A549 (cell line): ENCODE data around the gene ERGIC1. TPM values are rescaled to one million over a fixed set of nuclear protein-coding genes. Genes with fewer than 3 reads are reported as not detected.

Source experiments
- ATAC-seq, 2 experiments: fragments of 200-7000 bp in 1 of 2; fragments of >200 bp in 1 of 2; cut with Nextera tagmentation in 1 of 2; cut with Tn5 transposase in 1 of 2; 3 replicates each; pipeline versions ENCODE4 v1.8.0 to v1.9.1; 2018 to 2020; ENCODE audit warnings: mild to moderate bottlenecking in 1 of 2, moderate library complexity in 1 of 2
- CTCF ChIA-PET: fragments of 300-600 bp; sonication (Branson Sonifier 250); formaldehyde crosslinking; extraction: SDS; loops from one replicate; lab custom pipeline; 2021; ENCODE audit warnings: antibody characterized with exemption, inconsistent platforms; lab: Yijun Ruan, JAX
- POLR2A ChIA-PET: fragments of 350-600 bp; formaldehyde crosslinking; extraction: SDS; loops from one replicate; lab custom pipeline; 2021; ENCODE audit warnings: antibody characterized with exemption, inconsistent platforms; lab: Yijun Ruan, JAX
- DNase-seq, 2 experiments: peaks; one replicate each; pipeline versions ENCODE4 v3.0.0 to v3.0.0-alpha.2; 2011 to 2016; ENCODE audit warnings: low read depth in 1 of 2, low spot score in 1 of 2
- FAIRE-seq: peaks from 2 replicates; lab custom pipeline; 2011; peaks lifted over from hg19 to GRCh38; lab: Jason Lieb, UNC
- H3K27ac ChIP-seq, 2 experiments: fragments of >200 bp; sonication (Bioruptor Twin); formaldehyde crosslinking; 3 replicates each; pipeline ENCODE4 v1.5.1; 2016 to 2017
- H3K4me1 ChIP-seq: fragments of >200 bp; sonication (Bioruptor Twin); formaldehyde crosslinking; 3 replicates; pipeline ENCODE4 v1.6.1; 2016
- H3K4me2 ChIP-seq: fragments of >200 bp; sonication (Bioruptor Twin); formaldehyde crosslinking; 3 replicates; pipeline ENCODE4 v1.6.1; 2016
- H3K4me3 ChIP-seq: fragments of >200 bp; sonication (Bioruptor Twin); formaldehyde crosslinking; 3 replicates; pipeline ENCODE4 v1.5.1; 2016
- H3K9me3 ChIP-seq: fragments of >200 bp; sonication (Bioruptor Twin); formaldehyde crosslinking; 3 replicates; pipeline ENCODE4 v1.6.1; 2016
- BHLHE40 ChIP-seq: IDR thresholded peaks from 2 replicates; pipeline ENCODE4 v1.6.1; 2012; ENCODE audit warnings: low read depth, low read length, inconsistent platforms
- CHD4 ChIP-seq: fragments of 200-600 bp; sonication (generic); IDR thresholded peaks from 2 replicates; pipeline ENCODE4 v1.6.1; 2016; ENCODE audit warnings: antibody characterized with exemption, mild to moderate bottlenecking, borderline replicate concordance
- CTCF ChIP-seq: fragments of >200 bp; sonication (Bioruptor Twin); formaldehyde crosslinking; IDR thresholded peaks from 3 replicates; pipeline ENCODE4 v1.5.1; 2016
- ESRRA ChIP-seq: fragments of 150-350 bp; IDR thresholded peaks from 2 replicates; pipeline ENCODE4 v1.6.1; 2014; ENCODE audit warnings: mild to moderate bottlenecking, low read length, borderline replicate concordance
- FOSB ChIP-seq: fragments of 250-450 bp; sonication (Bioruptor Pico); IDR thresholded peaks from 2 replicates; pipeline ENCODE4 v1.5.0; 2020; ENCODE audit warnings: mild to moderate bottlenecking, moderate library complexity
- FOSL2 ChIP-seq, 2 experiments: fragments of 450-650 bp in 1 of 2; fragments of >200 bp in 1 of 2; sonication (Bioruptor Twin) in 1 of 2; formaldehyde crosslinking; IDR thresholded peaks; 2 replicates each; pipeline versions ENCODE4 v1.5.0 to v1.6.1; 2016 to 2020; ENCODE audit warnings: mild to moderate bottlenecking in 1 of 2, moderate library complexity in 1 of 2
- GATA3 ChIP-seq: IDR thresholded peaks from 2 replicates; pipeline ENCODE4 v1.6.1; 2012; ENCODE audit warnings: borderline replicate concordance
- HOXA7 ChIP-seq: fragments of 250-450 bp; sonication (Bioruptor Pico); IDR thresholded peaks from 2 replicates; pipeline ENCODE4 v1.5.0; 2020; ENCODE audit warnings: mild to moderate bottlenecking, moderate library complexity
- JUNB ChIP-seq: fragments of >200 bp; sonication (Bioruptor Twin); formaldehyde crosslinking; IDR thresholded peaks from 2 replicates; pipeline ENCODE4 v1.6.1; 2016
- MAZ ChIP-seq: fragments of 150-350 bp; IDR thresholded peaks from 2 replicates; pipeline ENCODE4 v1.6.1; 2014; ENCODE audit warnings: antibody characterized with exemption, low read depth, low read length, borderline replicate concordance
- NFE2L2 ChIP-seq: fragments of 150-350 bp; conservative IDR thresholded peaks from 2 replicates; pipeline ENCODE4 v1.6.1; 2014; ENCODE audit warnings: low read length
- POLR2A ChIP-seq: IDR thresholded peaks from 2 replicates; pipeline ENCODE4 v1.6.1; 2012; ENCODE audit warnings: mild to moderate bottlenecking, low read length
- RAD21 ChIP-seq, 2 experiments: fragments of >200 bp in 1 of 2; sonication (Bioruptor Twin) in 1 of 2; formaldehyde crosslinking in 1 of 2; IDR thresholded peaks in 1 of 2; conservative IDR thresholded peaks in 1 of 2; 2 replicates in 1 of 2; 3 replicates in 1 of 2; pipeline ENCODE4 v1.6.1; 2012 to 2018; ENCODE audit warnings: inconsistent platforms in 1 of 2
- RCOR1 ChIP-seq: fragments of 150-350 bp; IDR thresholded peaks from 2 replicates; pipeline ENCODE4 v1.6.1; 2014; ENCODE audit warnings: antibody characterized with exemption, low read length, low read depth
- RFX5 ChIP-seq: fragments of 450-650 bp; IDR thresholded peaks from 2 replicates; pipeline ENCODE4 v1.7.1; 2014; ENCODE audit warnings: antibody characterized with exemption, mild to moderate bottlenecking, moderate library complexity
- RNF2 ChIP-seq: fragments of 200-600 bp; sonication (generic); IDR thresholded peaks from 2 replicates; pipeline ENCODE4 v1.6.1; 2016; ENCODE audit warnings: low read depth, mild to moderate bottlenecking, antibody characterized with exemption, moderate library complexity, borderline replicate concordance
- ZFP36 ChIP-seq: fragments of 450-650 bp; IDR thresholded peaks from 2 replicates; pipeline ENCODE4 v1.6.1; 2014; ENCODE audit warnings: borderline replicate concordance; ENCODE audit not compliant: partially characterized antibody
- ZNF302 ChIP-seq: fragments of 250-450 bp; sonication (Bioruptor Pico); IDR thresholded peaks from 2 replicates; pipeline ENCODE4 v1.9.0; 2021; ENCODE audit warnings: inconsistent platforms, mild to moderate bottlenecking, moderate library complexity
- ZSCAN20 ChIP-seq: fragments of 250-450 bp; sonication (Bioruptor Pico); IDR thresholded peaks from 2 replicates; pipeline ENCODE4 v1.8.0; 2022; ENCODE audit warnings: mild to moderate bottlenecking, moderate library complexity
- WGBS: methylation state at CpG from one replicate; pipeline ENCODE4 v1.1.6; 2017; ENCODE audit errors: missing lambda C conversion rate; 5-methylcytosine and 5-hydroxymethylcytosine counted together
- polyA plus RNA-seq, 4 experiments: library from polyadenylated mRNA; depleted of rRNA in 3 of 4; stranded (reverse); fragments of >200 nt; fragmentation: RNase III in 1 of 4; extraction: RNeasy Plus Mini Kit Qiagen cat#74134 plus additional on column Dnase treatment in 1 of 4; gene quantifications; 2 replicates in 3 of 4; 3 replicates in 1 of 4; pipeline ENCODE4 v1.2.3, GENCODE V29; 2011 to 2017

Gene ERGIC1
- polyA plus RNA-seq, 2 of the 4 experiments (the other 2 are of a cell fraction), result 176 to 304 TPM

- TF ChIP-seq POLR2A (no peak), JUNB (no peak), BHLHE40 (no peak), CHD4 (no peak)
- ATAC-seq, result no peak
- Histone ChIP-seq H3K4me1 (peaks cover 75% of the 10 kb centered on the region), H3K4me3 (no peak overlapping the region), H3K4me2 (no peak overlapping the region), H3K9me3 (no peaks in the 10 kb centered on the region), H3K27ac (peak overlapping the region; percentile 16 to 69; a peak in 4 of 6 replicates)
- DNase-seq, result no peak
- CTCF ChIA-PET, result interaction anchor here (0.8 to 4.5 kb wide), 7 partner anchors 10 to 127 kb away, joined by 3 to 22 read pairs (median 4); partner anchors contain the start of gene DUSP1
- no peak for FAIRE-seq
- WGBS, result 86% methylated on average over 6 of the region's 6 CpGs
- POLR2A ChIA-PET, result interaction anchor here (2.8 kb wide), 1 partner anchor 71 kb away, joined by 13 read pairs; the partner anchor contains the start of gene DUSP1
Measured at GRCh38 chr5:172841256-172841655, 7.2 kb downstream of the ERGIC1 start.

- FAIRE-seq, result no peak
- 93% methylated on average over 18 of the region's 18 CpGs for WGBS
- ChIA-PET POLR2A (interaction anchor here (2.3 kb wide), 1 partner anchor 73 kb away, joined by 9 read pairs; the partner anchor contains the start of gene DUSP1), CTCF (no interaction called here)
- peak overlapping the region; percentile 31 to 62; a peak in 5 of 6 replicates for H3K27ac ChIP-seq
- H3K4me3 ChIP-seq, result no peak overlapping the region
- no peak for TF ChIP-seq GATA3
- no peak for TF ChIP-seq HOXA7 (CRISPR knock-in tag)
- TF ChIP-seq RNF2, result no peak
- TF ChIP-seq ZSCAN20 (CRISPR knock-in tag), result no peak
- TF ChIP-seq RAD21 (conservative IDR thresholded peaks at IDR 0.05 in 1 of 2, IDR thresholded peaks at IDR 0.05 in 1 of 2), result peak in 1 of 2 experiments; percentile 24; a peak in 1 of 5 replicates
- no peak for TF ChIP-seq NFE2L2
- TF ChIP-seq ZNF302, result no peak
- no peak for TF ChIP-seq ESRRA
- TF ChIP-seq MAZ, result no peak
- TF ChIP-seq FOSL2 (IDR thresholded peaks at IDR 0.05), result no peak
- no peak for TF ChIP-seq FOSL2 (CRISPR knock-in tag; IDR thresholded peaks at IDR 0.05)
- TF ChIP-seq ZFP36, result no peak
- TF ChIP-seq RFX5, result no peak
- TF ChIP-seq FOSB (CRISPR knock-in tag), result no peak
- no peak for TF ChIP-seq RCOR1
- TF ChIP-seq CTCF, result 0 out of 3 replicates have a peak, but pooled peaks have one; percentile 12
- TF ChIP-seq, all 56 proteins: peak for 2
- peak in 1 of 2 experiments; percentile 51 for DNase-seq
- peak; percentile 6 to 39; a peak in 3 of 6 replicates for ATAC-seq
- Histone ChIP-seq H3K9me3 (no peaks in the 10 kb centered on the region), H3K4me1 (peaks cover 84% of the 10 kb centered on the region), H3K4me2 (no peak overlapping the region)
Measured at GRCh38 chr5:172843825-172844576, 9.9 kb downstream of the ERGIC1 start.

- WGBS, result 83% methylated on average over 2 of the region's 2 CpGs
- ChIA-PET CTCF (no interaction called here), POLR2A (interaction anchor here (2.3 kb wide), 1 partner anchor 74 kb away, joined by 9 read pairs; the partner anchor contains the start of gene DUSP1)
- no peak overlapping the region for H3K4me3 ChIP-seq
- peaks cover 85% of the 10 kb centered on the region for H3K4me1 ChIP-seq
- FAIRE-seq, result no peak
- H3K4me2 ChIP-seq, result no peak overlapping the region
- no peaks in the 10 kb centered on the region for H3K9me3 ChIP-seq
- H3K27ac ChIP-seq, result peak overlapping the region; percentile 31 to 62; a peak in 4 of 6 replicates
- peak in 1 of 2 experiments; percentile 6; a peak in 2 of 6 replicates for ATAC-seq
- no peak for TF ChIP-seq NFE2L2
- no peak for DNase-seq
Measured at GRCh38 chr5:172844577-172844838, 10.5 kb downstream of the ERGIC1 start.
